OCI-M1 (cell line): Measurements from ENCODE around the gene KEAP1.
A peak's percentile ranks its signal among the peaks of the same experiment; 100 is the strongest.
"Not testable (repeated sequence)": the region's sequence is repeated elsewhere in the genome, so short reads cannot be mapped to it uniquely, and the experiment has no call there.

Experiments
- DNase-seq: peaks from one replicate; lab custom pipeline; 2025; lab: John Stamatoyannopoulos, UW

The KEAP1 gene

GRCh38 chr19:10503002-10503789 is at the start of gene KEAP1:
Gene KEAP1, minus strand, starts transcription at chr19:10503356. Its CDS starts 3,323 bp downstream, at chr19:10500033.
- DNase-seq = peak; percentile 92

- peak; percentile 77 for DNase-seq
Observed at GRCh38 chr19:10552510-10553053, 49.4 kb upstream of the KEAP1 start.

GRCh38 chr19:10551698-10552301 is 48.6 kb upstream of the KEAP1 start:
- peak; percentile 94 for DNase-seq

GRCh38 chr19:10551006-10551405 is 47.9 kb upstream of the KEAP1 start:
- DNase-seq = not testable (repeated sequence)

GRCh38 chr19:10550336-10550735 is 47.2 kb upstream of the KEAP1 start:
- DNase-seq = no peak

GRCh38 chr19:10549733-10550132 is 46.6 kb upstream of the KEAP1 start:
- no peak for DNase-seq

- DNase-seq = no peak
Observed at GRCh38 chr19:10548746-10549276, 45.7 kb upstream of the KEAP1 start.

GRCh38 chr19:10546817-10547216 is 43.7 kb upstream of the KEAP1 start:
- no peak for DNase-seq

GRCh38 chr19:10544753-10545251 is 41.6 kb upstream of the KEAP1 start:
- no peak for DNase-seq

- DNase-seq = peak; percentile 81
Observed at GRCh38 chr19:10544242-10544752, 41.1 kb upstream of the KEAP1 start.

- DNase-seq = peak; percentile 100
Observed at GRCh38 chr19:10543420-10544241, 40.5 kb upstream of the KEAP1 start, which contains the start of gene ATG4D. Gene ATG4D, plus strand, starts transcription at chr19:10543904. Its CDS starts 187 bp downstream, at chr19:10544091.

GRCh38 chr19:10543059-10543419 is 39.9 kb upstream of the KEAP1 start:
- no peak for DNase-seq

GRCh38 chr19:10539016-10539415 is 35.9 kb upstream of the KEAP1 start:
- not testable (repeated sequence) for DNase-seq

GRCh38 chr19:10538204-10538983 is 35.2 kb upstream of the KEAP1 start:
- peak; percentile 49 for DNase-seq

- DNase-seq = no peak
Observed at GRCh38 chr19:10537668-10538067, 34.5 kb upstream of the KEAP1 start.

GRCh38 chr19:10535613-10536012 is 32.5 kb upstream of the KEAP1 start:
- no peak for DNase-seq

- DNase-seq = no peak
Observed at GRCh38 chr19:10533646-10534386, 30.7 kb upstream of the KEAP1 start.

- DNase-seq = peak; percentile 66
Observed at GRCh38 chr19:10532457-10532856, 29.3 kb upstream of the KEAP1 start.

GRCh38 chr19:10526887-10527286 is 23.7 kb upstream of the KEAP1 start:
- DNase-seq = not testable (repeated sequence)

- no peak for DNase-seq
Observed at GRCh38 chr19:10525636-10526035, 22.5 kb upstream of the KEAP1 start.
